GM12864 (cell line): Measurements from ENCODE around the gene DNAJC24.

ENCODE experiments used
- DNase-seq: peaks from one replicate; pipeline ENCODE4 v3.0.0-alpha.2; 2011; ENCODE audit warnings: low read depth
- H3K4me3 ChIP-seq: 2 replicates; pipeline ENCODE4 v1.5.1; 2011; ENCODE audit warnings: mild to moderate bottlenecking, low read depth, low read length, control low read depth
- CTCF ChIP-seq: IDR thresholded peaks from 2 replicates; pipeline ENCODE4 v1.5.1; 2011; ENCODE audit warnings: low read depth, mild to moderate bottlenecking, moderate library complexity, low read length, control low read depth, inconsistent platforms; ENCODE audit errors: missing control alignments

DNAJC24 gene

GRCh38 chr11:31422703-31423102, 53.0 kb downstream of the DNAJC24 start:
- no peak overlapping the region for H3K4me3 ChIP-seq
- no peak for TF ChIP-seq CTCF
- no peak for DNase-seq

GRCh38 chr11:31424652-31425051, 55.0 kb downstream of the DNAJC24 start:
- no peak overlapping the region for H3K4me3 ChIP-seq
- DNase-seq, result no peak
- TF ChIP-seq CTCF, result no peak

- TF ChIP-seq CTCF, result no peak
- H3K4me3 ChIP-seq, result no peak overlapping the region
- DNase-seq, result no peak
Measured at GRCh38 chr11:31433851-31434250, 64.2 kb downstream of the DNAJC24 start.

- H3K4me3 ChIP-seq, result no peak overlapping the region
Measured at GRCh38 chr11:31437742-31438435, 68.2 kb downstream of the DNAJC24 start.

GRCh38 chr11:31441296-31441695, 71.6 kb downstream of the DNAJC24 start:
- no peak for TF ChIP-seq CTCF
- no peak overlapping the region for H3K4me3 ChIP-seq
- DNase-seq, result no peak

More at GRCh38 chr11:31437742-31438435, 68.2 kb downstream of the DNAJC24 start:
- TF ChIP-seq CTCF, result no peak
- DNase-seq, result no peak

GRCh38 chr11:31442086-31442485, 72.4 kb downstream of the DNAJC24 start:
- no peak for DNase-seq
- no peak for TF ChIP-seq CTCF
- no peak overlapping the region for H3K4me3 ChIP-seq

- no peak for TF ChIP-seq CTCF
- no peak overlapping the region for H3K4me3 ChIP-seq
- DNase-seq, result no peak
Measured at GRCh38 chr11:31443802-31444201, 74.1 kb downstream of the DNAJC24 start.
